H1 (cell line): ENCODE measurements around the gene CSRP1. TPM values are rescaled to one million over a fixed set of nuclear protein-coding genes. Genes with fewer than 3 reads are reported as not detected.
A peak's percentile ranks its signal among the peaks of the same experiment; 100 is the strongest.

ENCODE experiments used
- CTCF ChIA-PET: fragments of 300-600 bp; sonication (Branson Sonifier 250); formaldehyde crosslinking; loops from one replicate; lab custom pipeline; 2021; ENCODE audit not compliant: partially characterized antibody; lab: Charles Lee
- POLR2A ChIA-PET: fragments of 300-600 bp; sonication (Branson Sonifier 250); formaldehyde crosslinking; loops from one replicate; lab custom pipeline; 2021; ENCODE audit warnings: inconsistent platforms; ENCODE audit not compliant: partially characterized antibody; lab: Charles Lee
- DNase-seq, 2 experiments: peaks; one replicate each; pipeline versions ENCODE4 v3.0.0 to v3.0.0-alpha.2; 2010 to 2022; ENCODE audit warnings: low spot score in 2 of 2, low read depth in 1 of 2, mixed read lengths in 1 of 2
- FAIRE-seq: peaks from 2 replicates; lab custom pipeline; 2011; peaks lifted over from hg19 to GRCh38; lab: Jason Lieb, UNC
- H2AFZ ChIP-seq: 2 replicates; pipeline ENCODE4 v1.8.1; 2012; ENCODE audit warnings: low read length, inconsistent platforms
- H2AK5ac ChIP-seq: 2 replicates; pipeline ENCODE4 v1.6.1; 2013; ENCODE audit warnings: low read depth, low read length
- H2BK120ac ChIP-seq: replicated peaks from 2 replicates; pipeline ENCODE3; 2013; ENCODE audit warnings: low read depth, low read length, inconsistent platforms
- H2BK12ac ChIP-seq: 2 replicates; pipeline ENCODE4 v1.6.1; 2013; ENCODE audit warnings: low read depth, low read length
- H2BK15ac ChIP-seq: 2 replicates; pipeline ENCODE4 v1.6.1; 2013; ENCODE audit warnings: low read length
- H2BK20ac ChIP-seq: 2 replicates; pipeline ENCODE4 v1.6.1; 2013; ENCODE audit warnings: low read length
- H2BK5ac ChIP-seq: 2 replicates; pipeline ENCODE4 v1.6.1; 2013; ENCODE audit warnings: low read depth, low read length
- H3K14ac ChIP-seq: 2 replicates; pipeline ENCODE4 v1.6.1; 2013; ENCODE audit warnings: inconsistent platforms; ENCODE audit not compliant: insufficient read length
- H3K18ac ChIP-seq: 2 replicates; pipeline ENCODE4 v1.6.1; 2013; ENCODE audit warnings: low read length; ENCODE audit errors: extremely low read depth
- H3K23ac ChIP-seq: 2 replicates; pipeline ENCODE4 v1.6.1; 2013; ENCODE audit warnings: inconsistent platforms; ENCODE audit not compliant: insufficient read length
- H3K23me2 ChIP-seq: 2 replicates; pipeline ENCODE4 v1.6.1; 2013; ENCODE audit warnings: low read depth, low read length
- H3K27ac ChIP-seq: 2 replicates; pipeline ENCODE4 v1.6.1; 2011; ENCODE audit warnings: low read depth, low read length, inconsistent platforms
- H3K27me3 ChIP-seq, 4 experiments: replicated peaks in 1 of 4; 1 replicate in 1 of 4; 2 replicates in 3 of 4; pipeline versions ENCODE4 v1.6.1 to v1.8.1; 2011 to 2013; ENCODE audit warnings: low read length in 3 of 4, mild to moderate bottlenecking in 3 of 4, inconsistent platforms in 2 of 4, mixed read lengths in 2 of 4, moderate library complexity in 1 of 4; ENCODE audit not compliant: control insufficient read depth in 3 of 4, insufficient read depth in 3 of 4; ENCODE audit errors: extremely low read depth in 1 of 4
- H3K36me3 ChIP-seq, 4 experiments: 2 replicates each; pipeline versions ENCODE4 v1.6.1 to v1.8.1; 2011 to 2013; ENCODE audit warnings: mild to moderate bottlenecking in 4 of 4, low read length in 3 of 4, moderate library complexity in 2 of 4, control low read depth in 1 of 4, inconsistent platforms in 1 of 4; ENCODE audit not compliant: insufficient read depth in 4 of 4, control insufficient read depth in 2 of 4
- H3K4ac ChIP-seq: replicated peaks from 2 replicates; pipeline ENCODE3; 2013; ENCODE audit warnings: low read length, low read depth, mixed read lengths, inconsistent platforms; ENCODE audit not compliant: insufficient read length
- H3K4me1 ChIP-seq, 4 experiments: replicated peaks in 1 of 4; 1 replicate in 1 of 4; 2 replicates in 3 of 4; pipeline versions ENCODE4 v1.6.1 to v1.8.1; 2011 to 2013; ENCODE audit warnings: low read length in 3 of 4, inconsistent platforms in 2 of 4, mixed read lengths in 1 of 4; ENCODE audit not compliant: insufficient read depth in 4 of 4, control insufficient read depth in 3 of 4
- H3K4me2 ChIP-seq, 2 experiments: 2 replicates each; pipeline versions ENCODE4 v1.6.1 to v1.8.1; 2011 to 2013; ENCODE audit warnings: low read depth in 2 of 2, low read length in 2 of 2, control low read depth in 1 of 2, inconsistent platforms in 1 of 2, mild to moderate bottlenecking in 1 of 2; ENCODE audit not compliant: insufficient read depth in 1 of 2
- H3K4me3 ChIP-seq, 4 experiments: fragments of 200-600, 300-600 bp in 1 of 4; sonication (generic), shearing (Covaris generic), sonication (Bioruptor Twin) in 1 of 4; 2 replicates each; pipeline versions ENCODE4 v1.5.1 to v1.8.1; 2011 to 2016; ENCODE audit warnings: low read length in 4 of 4, low read depth in 3 of 4, control low read depth in 2 of 4, inconsistent platforms in 2 of 4, mild to moderate bottlenecking in 2 of 4, mixed read lengths in 1 of 4, moderate library complexity in 1 of 4; ENCODE audit not compliant: insufficient read depth in 2 of 4; ENCODE audit errors: extremely low read depth in 1 of 4
- H3K56ac ChIP-seq: replicated peaks from 2 replicates; pipeline ENCODE3; 2013; ENCODE audit warnings: low read depth, mild to moderate bottlenecking, mixed read lengths, low read length, inconsistent platforms; ENCODE audit not compliant: insufficient read length
- H3K79me1 ChIP-seq: 2 replicates; pipeline ENCODE4 v1.6.1; 2013; ENCODE audit warnings: low read depth, low read length, control low read depth
- H3K79me2 ChIP-seq, 2 experiments: 2 replicates each; pipeline versions ENCODE4 v1.6.1 to v1.8.1; 2012 to 2013; ENCODE audit warnings: low read length in 2 of 2, mild to moderate bottlenecking in 2 of 2, inconsistent platforms in 1 of 2; ENCODE audit not compliant: insufficient read depth in 2 of 2, control insufficient read depth in 1 of 2
- H3K9ac ChIP-seq, 4 experiments: replicated peaks in 1 of 4; 1 replicate in 1 of 4; 2 replicates in 3 of 4; pipeline versions ENCODE4 v1.6.1 to v1.8.1; 2011 to 2013; ENCODE audit warnings: low read depth in 3 of 4, low read length in 3 of 4, control low read depth in 2 of 4, mild to moderate bottlenecking in 2 of 4, moderate library complexity in 2 of 4, inconsistent platforms in 1 of 4; ENCODE audit errors: extremely low read depth in 1 of 4
- H3K9me3 ChIP-seq, 2 experiments: 2 replicates each; pipeline versions ENCODE4 v1.6.1 to v1.8.1; 2012 to 2013; ENCODE audit warnings: mild to moderate bottlenecking in 2 of 2, moderate library complexity in 2 of 2, control low read depth in 1 of 2, inconsistent platforms in 1 of 2, low read depth in 1 of 2, low read length in 1 of 2, mixed read lengths in 1 of 2; ENCODE audit not compliant: insufficient read depth in 2 of 2
- H4K20me1 ChIP-seq, 2 experiments: replicated peaks in 1 of 2; 2 replicates each; pipeline versions ENCODE3 to v1.8.1; 2011 to 2013; ENCODE audit warnings: inconsistent platforms in 2 of 2, low read length in 2 of 2, mild to moderate bottlenecking in 1 of 2; ENCODE audit not compliant: insufficient read depth in 2 of 2, control insufficient read depth in 1 of 2
- H4K5ac ChIP-seq: 2 replicates; pipeline ENCODE4 v1.6.1; 2013; ENCODE audit warnings: low read length, low read depth, mixed read lengths, inconsistent platforms; ENCODE audit not compliant: insufficient read length
- H4K8ac ChIP-seq: 2 replicates; pipeline ENCODE4 v1.8.0; 2013; ENCODE audit warnings: mild to moderate bottlenecking, moderate library complexity, low read length, inconsistent platforms; ENCODE audit not compliant: insufficient read depth; ENCODE audit errors: extremely low read depth
- H4K91ac ChIP-seq: replicated peaks from 2 replicates; pipeline ENCODE3; 2013; ENCODE audit warnings: low read length, mixed read lengths, inconsistent platforms; ENCODE audit not compliant: insufficient read length
- BRCA1 ChIP-seq: IDR thresholded peaks from 2 replicates; pipeline ENCODE4 v1.6.1; 2012; ENCODE audit warnings: low read depth, low read length, improper control_type of control experiment
- EGR1 ChIP-seq: IDR thresholded peaks from 2 replicates; pipeline ENCODE4 v1.6.1; 2011; ENCODE audit warnings: low read depth, low read length, borderline replicate concordance
- HDAC2 ChIP-seq, 2 experiments: fragments of 300-600 bp in 1 of 2; sonication (generic) in 1 of 2; IDR thresholded peaks; 2 replicates each; pipeline ENCODE4 v1.6.1; 2011 to 2012; ENCODE audit warnings: low read depth in 2 of 2, low read length in 2 of 2, mild to moderate bottlenecking in 2 of 2, moderate library complexity in 2 of 2, borderline replicate concordance in 1 of 2, inconsistent platforms in 1 of 2
- POLR2A ChIP-seq, 2 experiments: IDR thresholded peaks; 1 replicate in 1 of 2; 2 replicates in 1 of 2; pipeline ENCODE4 v1.6.1; 2011; ENCODE audit warnings: low read depth in 2 of 2, low read length in 2 of 2, mild to moderate bottlenecking in 2 of 2; ENCODE audit errors: control extremely low read depth in 1 of 2
- SIN3A ChIP-seq, 2 experiments: IDR thresholded peaks in 1 of 2; conservative IDR thresholded peaks in 1 of 2; 2 replicates each; pipeline ENCODE4 v1.6.1; 2011 to 2012; ENCODE audit warnings: low read length in 2 of 2, improper control_type of control experiment in 1 of 2, low read depth in 1 of 2, mild to moderate bottlenecking in 1 of 2
- SP2 ChIP-seq: IDR thresholded peaks from 2 replicates; pipeline ENCODE4 v1.6.1; 2012; ENCODE audit warnings: mild to moderate bottlenecking, low read length, inconsistent platforms
- SP4 ChIP-seq: IDR thresholded peaks from 2 replicates; pipeline ENCODE4 v1.6.1; 2012; ENCODE audit warnings: low read length, inconsistent platforms
- WGBS, 2 experiments: shearing (Covaris generic) in 1 of 2; methylation state at CpG; one replicate each; pipeline versions ENCODE4 v1.1.6 to v1.1.7; 2013 to 2015; ENCODE audit warnings: low lambda C conversion rate in 2 of 2, mixed read lengths in 2 of 2, inconsistent platforms in 1 of 2, low coverage in 1 of 2, missing lambda C conversion rate in 1 of 2; ENCODE audit not compliant: insufficient replicate concordance in 2 of 2, insufficient coverage in 1 of 2, insufficient read length in 1 of 2; ENCODE audit errors: extremely low coverage in 1 of 2, missing lambda C conversion rate in 1 of 2; 5-methylcytosine and 5-hydroxymethylcytosine counted together
- polyA plus RNA-seq, 7 experiments: library from polyadenylated mRNA; depleted of rRNA in 3 of 7; stranded (reverse) in 5 of 7; unstranded in 2 of 7; fragments of >200 nt in 5 of 7; fragments of 200-250 nt in 2 of 7; gene quantifications; 1 replicate in 5 of 7; 2 replicates in 1 of 7; 4 replicates in 1 of 7; pipeline versions ENCODE4 v1.2.1 to v1.2.3, GENCODE V29; 2011 to 2013; ENCODE audit warnings: missing spikeins in 2 of 7, mixed read lengths in 2 of 7
- total RNA-seq: library from RNA; stranded (reverse); fragmentation: NEBNext Ultra II Directional; extraction: Animal tissue kit (Norgen Biotek cat#: 25700); gene quantifications from 2 replicates; pipeline ENCODE4 v1.2.1, GENCODE V29; 2021

Gene CSRP1
- total and polyA plus RNA-seq, 2 of the 8 experiments (the other 6 are each of a cell fraction or from before 2014, with no cell fraction given), result 14.2 to 22.3 TPM

DNA sequence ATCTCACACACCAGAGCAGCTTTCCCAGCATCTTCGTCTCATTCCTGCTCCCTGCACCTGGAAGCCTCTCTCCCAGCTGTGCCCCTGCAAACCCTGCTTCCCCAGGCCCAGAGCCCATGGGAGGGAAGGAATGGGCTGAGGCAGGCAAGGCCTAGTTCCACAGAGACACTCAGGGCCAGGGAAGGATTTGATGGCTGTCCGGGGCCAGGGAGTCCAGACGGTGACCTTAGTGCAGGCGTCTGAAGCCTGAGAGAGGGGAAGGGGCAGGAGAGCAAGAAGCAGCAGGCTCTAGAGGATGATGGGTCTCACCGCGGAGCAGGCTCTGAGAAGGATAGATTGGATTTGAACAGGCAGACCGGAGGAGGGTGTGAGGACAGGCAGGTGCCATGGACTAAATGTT, 63.2 kb downstream of the CSRP1 start:
- H3K18ac ChIP-seq, result no peak overlapping the region
- H3K4me2 ChIP-seq, result no peak overlapping the region
- H3K23me2 ChIP-seq, result no peaks in the 10 kb centered on the region
- H2BK120ac ChIP-seq, result no peak overlapping the region
- CTCF ChIA-PET, result interaction anchor here (12.0 to 12.4 kb wide), 3 partner anchors 9 to 35 kb away, joined by 155 to 171 read pairs (median 163); no protein-coding TSS in a partner anchor
- no peaks in the 10 kb centered on the region for H4K20me1 ChIP-seq
- H2AFZ ChIP-seq, result peak overlapping the region; percentile 11; the same call in 1 of the 2 replicates
- H3K9me3 ChIP-seq, result no peaks in the 10 kb centered on the region
- FAIRE-seq, result no peak
- H3K14ac ChIP-seq, result no peak overlapping the region
- no peak overlapping the region for H2BK12ac ChIP-seq
- peak overlapping the region; percentile 51 for H3K4ac ChIP-seq
- H2AK5ac ChIP-seq, result 0 out of 2 replicates have a peak overlapping the region, but pooled peaks have one; percentile 53
- no peaks in the 10 kb centered on the region for H3K79me1 ChIP-seq
- no peak overlapping the region for H3K9ac ChIP-seq
- H4K5ac ChIP-seq, result peak overlapping the region; percentile 21
- H3K56ac ChIP-seq, result no peak overlapping the region
- no peak for TF ChIP-seq BRCA1
- TF ChIP-seq SP4, result no peak
- TF ChIP-seq EGR1, result no peak
- no peak for TF ChIP-seq SP2
- TF ChIP-seq POLR2A (IDR thresholded peaks at IDR 0.05; ENCODE audit: control extremely low read depth in 1 of 2, low read depth in 2 of 2, low read length in 2 of 2), result no peak
- no peak for TF ChIP-seq SIN3A (conservative IDR thresholded peaks at IDR 0.05 in 1 of 2, IDR thresholded peaks at IDR 0.05 in 1 of 2; ENCODE audit: low read depth in 1 of 2, low read length in 2 of 2)
- TF ChIP-seq HDAC2 (IDR thresholded peaks at IDR 0.05; ENCODE audit: borderline replicate concordance in 1 of 2, low read depth in 2 of 2, low read length in 2 of 2), result no peak
- no peaks in the 10 kb centered on the region for H3K79me2 ChIP-seq
- H3K27ac ChIP-seq, result no peak overlapping the region
- no peak overlapping the region for H3K4me3 ChIP-seq
- POLR2A ChIA-PET, result interaction anchor here (0.7 kb wide), 1 partner anchor 383 kb away, joined by 3 read pairs; no protein-coding TSS in a partner anchor
- no peak overlapping the region for H2BK5ac ChIP-seq
- no peak for DNase-seq
- peak overlapping the region; percentile 18; the same call in 1 of the 2 replicates for H4K8ac ChIP-seq
- peak overlapping the region; percentile 90; the same call in 1 of the 2 replicates for H2BK20ac ChIP-seq
- no peak overlapping the region for H4K91ac ChIP-seq
- no peaks in the 10 kb centered on the region for H3K36me3 ChIP-seq
- 89% methylated on average over 7 of the region's 7 CpGs; no CpG with 5 or more reads in 1 of the 2 experiments for WGBS, 2 experiments
- 0 out of 2 replicates have a peak overlapping the region, but pooled peaks have one; percentile 40 for H2BK15ac ChIP-seq
- no peak overlapping the region for H3K23ac ChIP-seq
- H3K27me3 ChIP-seq, result no peaks in the 10 kb centered on the region
- peaks cover 4 to 9% (median 6%) of the 10 kb centered on the region in 4 experiments for H3K4me1 ChIP-seq
